Astrocyte (in vitro differentiated cells and primary cell): Measurements from ENCODE around the gene NME2. TPM values are rescaled to one million over a fixed set of nuclear protein-coding genes. Genes with fewer than 3 reads are reported as not detected.
A peak's percentile ranks its signal among the peaks of the same experiment; 100 is the strongest.

ENCODE experiments used
- DNase-seq: peaks from one replicate; pipeline ENCODE4 v3.0.0-alpha.2; 2010; ENCODE audit warnings: low read depth
- FAIRE-seq: peaks from 2 replicates; lab custom pipeline; 2011; peaks lifted over from hg19 to GRCh38; lab: Jason Lieb, UNC
- H2AFZ ChIP-seq: 2 replicates; pipeline ENCODE4 v1.6.0; 2012; ENCODE audit warnings: low read depth, low read length, inconsistent platforms
- H3K27ac ChIP-seq: 2 replicates; pipeline ENCODE4 v1.5.1; 2011; ENCODE audit warnings: low read depth, low read length, inconsistent platforms
- H3K27me3 ChIP-seq: 2 replicates; pipeline ENCODE4 v1.6.0; 2011; ENCODE audit warnings: low read length, inconsistent platforms; ENCODE audit not compliant: insufficient read depth
- H3K36me3 ChIP-seq: 2 replicates; pipeline ENCODE4 v1.5.1; 2011; ENCODE audit warnings: low read length, inconsistent platforms; ENCODE audit not compliant: insufficient read depth
- H3K4me1 ChIP-seq: 2 replicates; pipeline ENCODE4 v1.5.1; 2011; ENCODE audit warnings: low read length, inconsistent platforms; ENCODE audit not compliant: insufficient read depth
- H3K4me2 ChIP-seq: 2 replicates; pipeline ENCODE4 v1.6.0; 2012; ENCODE audit warnings: low read length, inconsistent platforms
- H3K4me3 ChIP-seq: 2 replicates; pipeline ENCODE4 v1.5.1; 2011; ENCODE audit warnings: low read depth, mild to moderate bottlenecking, low read length, inconsistent platforms; ENCODE audit not compliant: insufficient read depth
- H3K79me2 ChIP-seq: 2 replicates; pipeline ENCODE4 v1.6.0; 2012; ENCODE audit warnings: mild to moderate bottlenecking, low read length, inconsistent platforms; ENCODE audit not compliant: insufficient read depth
- H3K9ac ChIP-seq: 2 replicates; pipeline ENCODE4 v1.6.0; 2012; ENCODE audit warnings: mild to moderate bottlenecking, low read length, inconsistent platforms
- H3K9me3 ChIP-seq: 2 replicates; pipeline ENCODE4 v1.5.1; 2012; ENCODE audit warnings: low read depth, mild to moderate bottlenecking, low read length, inconsistent platforms; ENCODE audit not compliant: insufficient read depth
- H4K20me1 ChIP-seq: 2 replicates; pipeline ENCODE4 v1.6.0; 2012; ENCODE audit warnings: low read length, inconsistent platforms; ENCODE audit not compliant: insufficient read depth
- H3K27ac Mint-ChIP-seq: one replicate; pipeline ENCODE4 v1.8.0; 2021; ENCODE audit warnings: mild to moderate bottlenecking, mixed read lengths; ENCODE audit not compliant: unreplicated experiment
- H3K27me3 Mint-ChIP-seq: one replicate; pipeline ENCODE4 v1.8.0; 2021; ENCODE audit warnings: low read depth, mixed read lengths; ENCODE audit not compliant: unreplicated experiment
- H3K36me3 Mint-ChIP-seq: one replicate; pipeline ENCODE4 v1.8.0; 2021; ENCODE audit warnings: low read depth, mixed read lengths; ENCODE audit not compliant: unreplicated experiment
- H3K4me1 Mint-ChIP-seq: one replicate; pipeline ENCODE4 v1.8.0; 2021; ENCODE audit warnings: low read depth, mixed read lengths; ENCODE audit not compliant: unreplicated experiment
- H3K4me3 Mint-ChIP-seq: one replicate; pipeline ENCODE4 v1.8.0; 2021; ENCODE audit warnings: mild to moderate bottlenecking, moderate library complexity, mixed read lengths; ENCODE audit not compliant: unreplicated experiment
- H3K9me3 Mint-ChIP-seq: one replicate; pipeline ENCODE4 v1.8.0; 2021; ENCODE audit warnings: mild to moderate bottlenecking, mixed read lengths; ENCODE audit not compliant: unreplicated experiment
- EZH2 ChIP-seq: IDR thresholded peaks from 2 replicates; pipeline ENCODE4 v1.6.1; 2012; ENCODE audit warnings: mild to moderate bottlenecking, low read length, inconsistent platforms; ENCODE audit not compliant: insufficient read depth
- total RNA-seq: library from RNA; stranded (reverse); gene quantifications from 2 replicates; pipeline ENCODE4 v1.2.1, GENCODE V29; 2021
- TF ChIP-seq, protein P1 (sequence below): IDR thresholded peaks from 2 replicates; pipeline ENCODE4 v1.5.1; 2011; ENCODE audit warnings: low read depth, mild to moderate bottlenecking, inconsistent platforms, low read length, moderate library complexity; ENCODE audit not compliant: insufficient read depth

The NME2 gene
- total RNA-seq, 1 donor from 2014 or later = 894 TPM

DNA sequence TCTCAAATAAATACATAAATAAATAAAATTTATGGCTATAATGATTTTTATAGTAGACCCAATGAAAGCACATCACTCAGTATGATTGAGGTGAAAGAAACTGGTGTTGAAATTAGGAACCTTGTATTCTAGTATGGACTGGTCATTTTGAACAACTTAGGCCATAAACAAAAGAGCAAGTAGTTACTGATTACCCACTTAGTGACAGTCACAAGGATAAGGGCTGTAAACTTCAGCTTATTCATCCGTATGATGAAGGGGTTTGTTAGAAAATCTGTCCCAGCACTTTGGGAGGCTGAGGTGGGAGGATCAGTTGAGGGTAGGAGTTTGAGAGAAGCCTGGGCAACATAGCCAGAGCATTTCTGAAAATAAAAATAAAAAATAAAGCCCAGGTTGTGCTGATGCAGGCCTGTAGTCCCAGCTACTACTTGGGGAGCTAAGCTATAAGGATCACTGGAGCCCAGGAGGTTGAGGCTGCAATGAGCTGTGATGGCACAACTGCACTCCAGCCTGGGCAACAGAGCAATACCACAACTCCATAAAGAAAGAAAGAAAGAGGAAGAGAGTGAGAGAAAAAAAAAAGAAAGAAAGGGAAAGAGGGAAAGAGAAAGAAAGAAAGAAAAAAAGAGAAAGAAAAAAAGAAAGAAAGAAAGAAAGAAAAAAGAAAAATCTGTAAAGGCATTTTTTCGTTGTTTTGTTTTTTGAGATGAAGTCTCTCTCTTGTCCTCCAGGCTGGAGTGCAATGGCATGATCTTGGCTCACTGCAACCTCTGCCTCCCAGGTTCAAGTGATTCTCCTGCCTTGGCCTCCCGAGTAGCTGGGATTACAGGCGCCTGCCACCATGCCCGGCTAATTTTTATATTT is 41.3 kb upstream of the NME2 start:
- no peak overlapping the region for H3K9ac ChIP-seq
- Mint-ChIP-seq H3K36me3 (no peaks in the 10 kb centered on the region), H3K9me3 (no peaks in the 10 kb centered on the region), H3K27me3 (no peaks in the 10 kb centered on the region), H3K4me3 (no peak overlapping the region), H3K27ac (no peak overlapping the region), H3K4me1 (peaks cover 10% of the 10 kb centered on the region)
- H3K9me3 ChIP-seq = no peaks in the 10 kb centered on the region
- H3K36me3 ChIP-seq = no peaks in the 10 kb centered on the region
- no peaks in the 10 kb centered on the region for H3K27me3 ChIP-seq
- H3K4me1 ChIP-seq = peaks cover 15% of the 10 kb centered on the region
- DNase-seq (no peak), FAIRE-seq (no peak)
- H3K79me2 ChIP-seq = peaks cover 6% of the 10 kb centered on the region
- H3K4me2 ChIP-seq = no peak overlapping the region
- peaks cover 2% of the 10 kb centered on the region for H4K20me1 ChIP-seq
- TF ChIP-seq EZH2 = no peak
- TF ChIP-seq, protein P1, sequence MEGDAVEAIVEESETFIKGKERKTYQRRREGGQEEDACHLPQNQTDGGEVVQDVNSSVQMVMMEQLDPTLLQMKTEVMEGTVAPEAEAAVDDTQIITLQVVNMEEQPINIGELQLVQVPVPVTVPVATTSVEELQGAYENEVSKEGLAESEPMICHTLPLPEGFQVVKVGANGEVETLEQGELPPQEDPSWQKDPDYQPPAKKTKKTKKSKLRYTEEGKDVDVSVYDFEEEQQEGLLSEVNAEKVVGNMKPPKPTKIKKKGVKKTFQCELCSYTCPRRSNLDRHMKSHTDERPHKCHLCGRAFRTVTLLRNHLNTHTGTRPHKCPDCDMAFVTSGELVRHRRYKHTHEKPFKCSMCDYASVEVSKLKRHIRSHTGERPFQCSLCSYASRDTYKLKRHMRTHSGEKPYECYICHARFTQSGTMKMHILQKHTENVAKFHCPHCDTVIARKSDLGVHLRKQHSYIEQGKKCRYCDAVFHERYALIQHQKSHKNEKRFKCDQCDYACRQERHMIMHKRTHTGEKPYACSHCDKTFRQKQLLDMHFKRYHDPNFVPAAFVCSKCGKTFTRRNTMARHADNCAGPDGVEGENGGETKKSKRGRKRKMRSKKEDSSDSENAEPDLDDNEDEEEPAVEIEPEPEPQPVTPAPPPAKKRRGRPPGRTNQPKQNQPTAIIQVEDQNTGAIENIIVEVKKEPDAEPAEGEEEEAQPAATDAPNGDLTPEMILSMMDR = no peak
- no peak overlapping the region for H2AFZ ChIP-seq
- no peak overlapping the region for H3K27ac ChIP-seq
- no peak overlapping the region for H3K4me3 ChIP-seq

DNA sequence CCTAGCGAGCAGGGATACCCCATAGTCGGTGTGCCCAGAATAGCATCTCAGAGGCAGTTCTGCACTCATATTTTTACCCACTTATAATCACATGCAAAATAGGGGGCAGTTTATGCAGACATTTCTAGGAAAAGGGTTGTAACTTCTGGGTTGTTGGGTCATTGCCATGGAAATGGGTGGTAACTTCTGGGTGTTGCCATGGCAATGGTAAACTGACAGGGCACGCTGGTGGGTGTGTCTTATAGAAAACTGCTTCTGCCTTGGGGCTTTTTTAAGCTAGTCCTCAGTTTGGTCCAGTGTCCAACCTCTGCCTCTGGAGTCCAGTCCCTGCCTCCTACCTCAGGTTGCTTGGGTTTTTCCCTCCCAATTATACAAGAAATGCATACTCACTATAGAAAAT is 38.1 kb upstream of the NME2 start:
- FAIRE-seq (no peak), DNase-seq (no peak)
- Histone ChIP-seq H3K27ac (no peak overlapping the region), H4K20me1 (no peaks in the 10 kb centered on the region), H3K9me3 (no peaks in the 10 kb centered on the region), H3K79me2 (no peaks in the 10 kb centered on the region), H3K4me3 (no peak overlapping the region), H3K9ac (no peak overlapping the region), H3K4me1 (no peaks in the 10 kb centered on the region), H3K36me3 (no peaks in the 10 kb centered on the region), H3K4me2 (no peak overlapping the region), H2AFZ (no peak overlapping the region), H3K27me3 (no peaks in the 10 kb centered on the region)
- TF ChIP-seq, protein P1 = no peak
- TF ChIP-seq EZH2 = no peak
- Mint-ChIP-seq H3K36me3 (no peaks in the 10 kb centered on the region), H3K4me1 (peaks cover 4% of the 10 kb centered on the region), H3K4me3 (no peak overlapping the region), H3K27me3 (no peaks in the 10 kb centered on the region), H3K27ac (peak overlapping the region; percentile 58), H3K9me3 (no peaks in the 10 kb centered on the region)

DNA sequence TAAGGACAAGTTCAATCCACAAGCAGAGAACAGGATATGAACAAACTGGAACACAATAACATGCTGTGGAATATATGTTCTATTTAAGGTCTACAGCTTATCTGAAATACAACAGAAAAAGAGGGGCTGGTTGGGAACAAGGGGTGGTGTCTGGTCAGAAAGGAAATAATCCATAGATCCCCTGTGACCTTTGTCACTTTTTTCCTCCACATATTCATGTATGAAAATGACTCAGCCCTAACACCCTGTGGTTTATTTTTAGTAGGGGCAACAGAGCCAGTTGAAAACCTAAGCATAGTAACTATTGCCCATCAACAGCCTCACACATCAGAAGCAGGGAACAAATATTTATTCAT is 33.3 kb upstream of the NME2 start:
- Histone ChIP-seq H3K27me3 (no peaks in the 10 kb centered on the region), H3K27ac (no peak overlapping the region), H3K4me1 (no peaks in the 10 kb centered on the region), H3K79me2 (no peaks in the 10 kb centered on the region), H3K9ac (no peak overlapping the region), H3K36me3 (no peaks in the 10 kb centered on the region), H4K20me1 (no peaks in the 10 kb centered on the region), H2AFZ (no peak overlapping the region), H3K4me2 (peak overlapping the region; percentile 0), H3K9me3 (no peaks in the 10 kb centered on the region), H3K4me3 (no peak overlapping the region)
- H3K27me3 Mint-ChIP-seq = no peaks in the 10 kb centered on the region
- H3K4me3 Mint-ChIP-seq = no peak overlapping the region
- H3K4me1 Mint-ChIP-seq = peaks cover 8% of the 10 kb centered on the region
- DNase-seq (no peak), FAIRE-seq (no peak)
- H3K9me3 Mint-ChIP-seq = no peaks in the 10 kb centered on the region
- no peaks in the 10 kb centered on the region for H3K36me3 Mint-ChIP-seq
- H3K27ac Mint-ChIP-seq = peak overlapping the region; percentile 66
- TF ChIP-seq, protein P1 = no peak
- no peak for TF ChIP-seq EZH2
